ENCODE measurements around the gene ARL14EP. TPM values are rescaled to one million over a fixed set of nuclear protein-coding genes. Genes with fewer than 3 reads are reported as not detected.

Gene ARL14EP
- total RNA-seq, 1 experiment from 2014 or later: 85.9 TPM

GRCh38 chr11:30314625-30315024, 8.3 kb upstream of the ARL14EP start:
- BruUV-seq (replicated peaks): no TSS peak
- intact Hi-C loops (cut with micrococcal nuclease; ENCODE audit: unreplicated experiment): loop anchor here (5.0 kb wide), 1 partner anchor 882 kb away; no protein-coding TSS in a partner anchor
- DNase-seq (ENCODE audit: low spot score): peak; percentile 39
- Histone ChIP-seq H3K27ac (ENCODE audit: low read depth, low read length, poor library complexity, severe bottlenecking) (no peak overlapping the region), H3K4me1 (ENCODE audit: insufficient read depth, low read length, poor library complexity, severe bottlenecking) (no peaks in the 10 kb centered on the region), H3K9me3 (ENCODE audit: low read depth, low read length, poor library complexity, severe bottlenecking) (peaks cover 9% of the 10 kb centered on the region), H3K36me3 (ENCODE audit: insufficient read depth, low read length, poor library complexity, severe bottlenecking) (no peaks in the 10 kb centered on the region), H3K27me3 (replicated peaks; ENCODE audit: insufficient read depth, low read depth, low read length, poor library complexity) (peaks cover 2% of the 10 kb centered on the region), H3K4me3 (ENCODE audit: low read depth, low read length, poor library complexity, severe bottlenecking) (no peak overlapping the region)
- TF ChIP-seq CTCF (conservative IDR thresholded peaks at IDR 0.05; ENCODE audit: low read depth, low read length): peak; percentile 79
- TF ChIP-seq EZH2 (IDR thresholded peaks at IDR 0.05; ENCODE audit: borderline replicate concordance, low read depth, low read length, poor library complexity, severe bottlenecking): no peak
- POLR2A ChIA-PET (ENCODE audit: low non-redundant PET): no interaction called here
- CTCF ChIA-PET: interaction anchor here (0.6 kb wide), 1 partner anchor 73 kb away, joined by 6 read pairs; no protein-coding TSS in a partner anchor

- intact Hi-C loops (cut with micrococcal nuclease; ENCODE audit: unreplicated experiment): no loop called here
- peak; percentile 22 for DNase-seq (ENCODE audit: low spot score)
- BruUV-seq (replicated peaks): no TSS peak
- ChIA-PET CTCF (interaction anchor here (0.6 kb wide), 1 partner anchor 884 kb away, joined by 3 read pairs; no protein-coding TSS in a partner anchor), POLR2A (ENCODE audit: low non-redundant PET) (no interaction called here)
- Histone ChIP-seq H3K36me3 (ENCODE audit: insufficient read depth, low read length, poor library complexity, severe bottlenecking) (no peaks in the 10 kb centered on the region), H3K27ac (ENCODE audit: low read depth, low read length, poor library complexity, severe bottlenecking) (no peak overlapping the region), H3K9me3 (ENCODE audit: low read depth, low read length, poor library complexity, severe bottlenecking) (peaks cover 4% of the 10 kb centered on the region), H3K4me3 (ENCODE audit: low read depth, low read length, poor library complexity, severe bottlenecking) (no peak overlapping the region), H3K27me3 (replicated peaks; ENCODE audit: insufficient read depth, low read depth, low read length, poor library complexity) (peaks cover 7% of the 10 kb centered on the region), H3K4me1 (ENCODE audit: insufficient read depth, low read length, poor library complexity, severe bottlenecking) (no peaks in the 10 kb centered on the region)
- TF ChIP-seq EZH2 (IDR thresholded peaks at IDR 0.05; ENCODE audit: borderline replicate concordance, low read depth, low read length, poor library complexity, severe bottlenecking): no peak
- no peak for TF ChIP-seq CTCF (conservative IDR thresholded peaks at IDR 0.05; ENCODE audit: low read depth, low read length)
Observed at GRCh38 chr11:30316237-30316636, 6.7 kb upstream of the ARL14EP start.

- ChIA-PET POLR2A (ENCODE audit: low non-redundant PET) (no interaction called here), CTCF (no interaction called here)
- intact Hi-C loops (cut with micrococcal nuclease; ENCODE audit: unreplicated experiment): no loop called here
Observed at GRCh38 chr11:30317030-30317429, 5.9 kb upstream of the ARL14EP start.

More at GRCh38 chr11:30317030-30317429, 5.9 kb upstream of the ARL14EP start:
- Histone ChIP-seq H3K27ac (ENCODE audit: low read depth, low read length, poor library complexity, severe bottlenecking) (no peak overlapping the region), H3K4me1 (ENCODE audit: insufficient read depth, low read length, poor library complexity, severe bottlenecking) (peaks cover 3% of the 10 kb centered on the region), H3K9me3 (ENCODE audit: low read depth, low read length, poor library complexity, severe bottlenecking) (no peaks in the 10 kb centered on the region), H3K36me3 (ENCODE audit: insufficient read depth, low read length, poor library complexity, severe bottlenecking) (no peaks in the 10 kb centered on the region), H3K4me3 (ENCODE audit: low read depth, low read length, poor library complexity, severe bottlenecking) (no peak overlapping the region), H3K27me3 (replicated peaks; ENCODE audit: insufficient read depth, low read depth, low read length, poor library complexity) (peaks cover 7% of the 10 kb centered on the region)
- DNase-seq (ENCODE audit: low spot score): no peak
- BruUV-seq (replicated peaks): no TSS peak
- no peak for TF ChIP-seq CTCF (conservative IDR thresholded peaks at IDR 0.05; ENCODE audit: low read depth, low read length)
- no peak for TF ChIP-seq EZH2 (IDR thresholded peaks at IDR 0.05; ENCODE audit: borderline replicate concordance, low read depth, low read length, poor library complexity, severe bottlenecking)

Measured in A673 (cell line).